HepG2 (cell line): ENCODE measurements around the gene PCNX1. TPM values are rescaled to one million over a fixed set of nuclear protein-coding genes. Genes with fewer than 3 reads are reported as not detected.

Experiments
- ETV5 ChIP-seq: IDR thresholded peaks from 2 replicates; pipeline ENCODE4 v1.6.1; 2018; ENCODE audit warnings: missing biosample characterization, missing genetic modification reagents, inconsistent platforms, borderline replicate concordance
- GTF3A ChIP-seq: sonication (generic); formaldehyde crosslinking; conservative IDR thresholded peaks from 2 replicates; pipeline ENCODE4 v1.4.0; 2020; ENCODE audit warnings: mild to moderate bottlenecking, missing genetic modification reagents
- MTERF4 ChIP-seq: sonication (generic); formaldehyde crosslinking; IDR thresholded peaks from 2 replicates; pipeline ENCODE4 v1.8.0; 2023; ENCODE audit warnings: mild to moderate bottlenecking, missing genetic modification reagents
- NCOA1 ChIP-seq: sonication (generic); formaldehyde crosslinking; IDR thresholded peaks from 2 replicates; pipeline ENCODE4 v1.9.0; 2021; ENCODE audit warnings: missing genetic modification reagents
- PHF21A ChIP-seq: sonication (generic); formaldehyde crosslinking; IDR thresholded peaks from 2 replicates; pipeline ENCODE4 v1.5.0; 2020; ENCODE audit warnings: mild to moderate bottlenecking, missing genetic modification reagents
- PHF5A ChIP-seq: IDR thresholded peaks from one replicate; pipeline ENCODE4 v1.6.1; 2018; ENCODE audit warnings: low read depth, missing genetic modification reagents; ENCODE audit not compliant: unreplicated experiment
- POGZ ChIP-seq: sonication (generic); formaldehyde crosslinking; IDR thresholded peaks from 2 replicates; pipeline ENCODE4 v1.4.0; 2020; ENCODE audit warnings: mild to moderate bottlenecking, missing genetic modification reagents
- STAG1 ChIP-seq: sonication (generic); formaldehyde crosslinking; IDR thresholded peaks from 2 replicates; pipeline ENCODE4 v1.4.0; 2020; ENCODE audit warnings: missing genetic modification reagents
- TEAD2 ChIP-seq: sonication (generic); formaldehyde crosslinking; IDR thresholded peaks from 2 replicates; pipeline ENCODE4 v1.9.0; 2021; ENCODE audit warnings: missing genetic modification reagents
- ZNF276 ChIP-seq: sonication (generic); formaldehyde crosslinking; IDR thresholded peaks from 2 replicates; pipeline ENCODE4 v1.4.0; 2020; ENCODE audit warnings: mild to moderate bottlenecking, low read depth, missing genetic modification reagents
- ZNF660 ChIP-seq: sonication (generic); formaldehyde crosslinking; IDR thresholded peaks from 2 replicates; pipeline ENCODE4 v1.5.1; 2020; ENCODE audit warnings: mild to moderate bottlenecking, low read depth, missing genetic modification reagents, borderline replicate concordance
- ZSCAN9 ChIP-seq: IDR thresholded peaks from 2 replicates; pipeline ENCODE4 v1.6.1; 2016; ENCODE audit warnings: borderline replicate concordance
- polyA plus RNA-seq, 8 experiments: library from polyadenylated mRNA; depleted of rRNA in 3 of 8; stranded (reverse) in 7 of 8; unstranded in 1 of 8; fragments of >200 nt; fragmentation: Illumina TruSeq in 4 of 8; extraction: Trizol in 4 of 8; gene quantifications; 2 replicates each; pipeline versions ENCODE4 v1.2.1 to v1.2.3, GENCODE V29; 2011 to 2016; ENCODE audit warnings: low read depth in 4 of 8, missing spikeins in 1 of 8, mixed read lengths in 1 of 8; ENCODE audit not compliant: insufficient read depth in 1 of 8
- total RNA-seq, 5 experiments: library from RNA; depleted of rRNA; stranded (reverse); fragments of >200 nt; fragmentation: Illumina TruSeq; extraction: Trizol; gene quantifications; 2 replicates each; pipeline ENCODE4 v1.2.3, GENCODE V29; 2016; ENCODE audit warnings: low read depth in 1 of 5
- TF ChIP-seq, protein P1 (sequence below): IDR thresholded peaks from 2 replicates; pipeline ENCODE4 v1.6.1; 2016; ENCODE audit warnings: mild to moderate bottlenecking, missing biosample characterization, missing genetic modification reagents
- TF ChIP-seq, protein P2 (sequence below): sonication (generic); formaldehyde crosslinking; IDR thresholded peaks from 2 replicates; pipeline ENCODE4 v1.8.1; 2023; ENCODE audit warnings: mild to moderate bottlenecking, moderate library complexity, missing genetic modification reagents
- TF ChIP-seq, protein P3 (sequence below): sonication (generic); formaldehyde crosslinking; IDR thresholded peaks from 2 replicates; pipeline ENCODE4 v1.9.0; 2021; ENCODE audit warnings: missing genetic modification reagents, borderline replicate concordance

Gene PCNX1
- total and polyA plus RNA-seq, 2 of the 13 experiments (the other 11 are each of a cell fraction or from before 2014, with no cell fraction given), result 24.9 to 30.3 TPM

DNA sequence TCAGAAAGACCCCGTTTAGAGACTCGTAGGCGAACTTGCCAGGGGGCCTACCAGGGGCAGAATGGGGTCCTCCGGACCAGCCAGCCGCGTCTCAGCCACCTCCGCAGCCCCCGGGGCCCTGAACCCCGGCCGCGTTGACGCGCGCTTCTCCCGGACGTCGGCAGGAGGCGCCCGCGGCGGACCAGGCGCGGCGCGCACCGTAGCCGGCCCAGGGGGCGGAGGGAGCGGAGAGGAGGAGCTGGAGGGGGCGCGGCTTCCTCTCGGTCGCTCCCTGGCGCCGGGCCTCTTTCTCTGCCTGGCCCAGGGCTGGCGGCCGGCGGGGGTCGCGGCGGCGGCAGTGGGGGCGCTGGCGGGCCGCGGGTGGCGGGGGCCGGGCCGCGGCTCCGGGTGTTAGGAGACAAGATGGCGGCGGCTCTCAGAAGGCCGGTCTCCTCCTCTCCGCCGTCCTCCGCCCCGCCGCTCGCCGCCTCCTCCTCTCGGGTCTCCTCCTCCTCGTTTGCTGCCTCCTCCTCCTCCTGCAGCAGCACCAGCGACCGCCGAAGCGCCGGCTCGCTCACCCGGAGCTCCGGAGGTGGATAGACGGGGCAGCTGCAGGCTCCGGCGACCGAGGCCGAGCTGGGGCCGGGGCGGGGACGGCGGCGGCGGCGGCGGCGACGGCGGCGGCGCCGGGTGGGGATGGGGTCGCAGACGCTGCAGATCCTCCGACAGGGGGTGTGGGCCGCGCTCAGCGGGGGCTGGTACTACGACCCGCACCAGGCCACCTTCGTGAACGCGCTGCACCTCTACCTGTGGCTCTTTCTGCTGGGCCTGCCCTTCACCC lies at the start of gene PCNX1 (continued):
- TF ChIP-seq ZNF660 (CRISPR knock-in tag) (no peak), ZNF276 (CRISPR knock-in tag) (no peak), TEAD2 (CRISPR knock-in tag) (no peak), PHF21A (peak; percentile 22; the same call in 1 of the 2 replicates), POGZ (CRISPR knock-in tag) (peak; percentile 85), NCOA1 (CRISPR knock-in tag) (no peak), STAG1 (CRISPR knock-in tag) (peak; percentile 56), GTF3A (CRISPR knock-in tag) (no peak), ZSCAN9 (no peak), ETV5 (CRISPR knock-in tag) (peak; percentile 30; the same call in 1 of the 2 replicates), MTERF4 (CRISPR knock-in tag) (no peak), PHF5A (CRISPR knock-in tag) (peak; percentile 36)
- TF ChIP-seq, protein P1, sequence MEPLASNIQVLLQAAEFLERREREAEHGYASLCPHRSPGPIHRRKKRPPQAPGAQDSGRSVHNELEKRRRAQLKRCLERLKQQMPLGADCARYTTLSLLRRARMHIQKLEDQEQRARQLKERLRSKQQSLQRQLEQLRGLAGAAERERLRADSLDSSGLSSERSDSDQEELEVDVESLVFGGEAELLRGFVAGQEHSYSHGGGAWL (CRISPR knock-in tag), result peak; percentile 61; the same call in 1 of the 2 replicates
- TF ChIP-seq, protein P2, sequence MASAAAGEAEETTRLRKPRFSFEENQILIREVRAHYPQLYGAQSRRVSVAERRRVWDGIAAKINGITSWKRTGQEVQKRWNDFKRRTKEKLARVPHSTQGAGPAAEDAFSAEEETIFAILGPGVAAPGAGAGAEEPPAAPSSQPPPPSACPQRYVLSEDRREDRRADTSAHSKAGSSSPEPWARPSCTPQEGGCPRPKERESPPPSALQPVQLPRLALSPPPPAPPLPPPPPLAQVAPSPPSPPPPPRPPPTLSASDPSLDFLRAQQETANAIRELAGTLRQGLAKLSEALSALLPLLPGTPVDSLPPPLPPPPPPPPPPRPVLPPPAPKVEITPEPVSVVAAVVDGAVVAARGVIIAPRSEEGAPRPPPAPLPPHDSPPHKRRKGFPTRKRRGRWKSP, result peak; percentile 76
- TF ChIP-seq, protein P3, sequence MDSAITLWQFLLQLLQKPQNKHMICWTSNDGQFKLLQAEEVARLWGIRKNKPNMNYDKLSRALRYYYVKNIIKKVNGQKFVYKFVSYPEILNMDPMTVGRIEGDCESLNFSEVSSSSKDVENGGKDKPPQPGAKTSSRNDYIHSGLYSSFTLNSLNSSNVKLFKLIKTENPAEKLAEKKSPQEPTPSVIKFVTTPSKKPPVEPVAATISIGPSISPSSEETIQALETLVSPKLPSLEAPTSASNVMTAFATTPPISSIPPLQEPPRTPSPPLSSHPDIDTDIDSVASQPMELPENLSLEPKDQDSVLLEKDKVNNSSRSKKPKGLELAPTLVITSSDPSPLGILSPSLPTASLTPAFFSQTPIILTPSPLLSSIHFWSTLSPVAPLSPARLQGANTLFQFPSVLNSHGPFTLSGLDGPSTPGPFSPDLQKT (CRISPR knock-in tag), result no peak
